K562 (cell line): Measurements from ENCODE around the gene SCO1. TPM values are rescaled to one million over a fixed set of nuclear protein-coding genes. Genes with fewer than 3 reads are reported as not detected.
A peak's percentile ranks its signal among the peaks of the same experiment; 100 is the strongest.

ENCODE experiments used
- ATAC-seq: fragments of 200-7000 bp; cut with Tn5 transposase; 3 replicates; pipeline ENCODE4 v1.9.1; 2020; ENCODE audit warnings: moderate library complexity
- BruUV-seq: library from RNA; stranded (reverse); fragments of 400-500 nt; replicated peaks from 2 replicates; lab custom pipeline; 2021; lab: Mats Ljungman, UMichigan
- CTCF ChIA-PET: fragments of 300-600 bp; formaldehyde crosslinking; extraction: SDS; loops from one replicate; lab custom pipeline; 2021; ENCODE audit warnings: low intra/inter-chr PET ratio; lab: Yijun Ruan, JAX
- POLR2A ChIA-PET: fragments of 300-600, 350-650 bp; sonication (Branson Sonifier 250); formaldehyde crosslinking; extraction: SDS; loops from one replicate; lab custom pipeline; 2021; ENCODE audit warnings: antibody characterized with exemption, inconsistent platforms; lab: Yijun Ruan, JAX
- DNase-seq, 4 experiments: peaks; one replicate each; pipeline versions ENCODE4 v3.0.0 to v3.0.0-alpha.2; 2011 to 2018; ENCODE audit warnings: low spot score in 3 of 4, mixed read lengths in 3 of 4; ENCODE audit errors: extremely low read depth in 1 of 4
- FAIRE-seq: peaks from 2 replicates; lab custom pipeline; 2011; peaks lifted over from hg19 to GRCh38; lab: Jason Lieb, UNC
- H2AFZ ChIP-seq: 2 replicates; pipeline ENCODE4 v1.6.0; 2011; ENCODE audit warnings: low read depth, low read length, control low read depth, inconsistent platforms
- H3K27ac ChIP-seq: fragments of 200-600 bp; 3 replicates; pipeline ENCODE4 v1.8.0; 2011; ENCODE audit warnings: low read depth, mild to moderate bottlenecking, control low read depth, inconsistent platforms, low read length, moderate library complexity, mixed read lengths; ENCODE audit errors: extremely low read depth
- H3K27me3 ChIP-seq, 2 experiments: fragments of 300-600 bp in 1 of 2; 2 replicates in 1 of 2; 3 replicates in 1 of 2; pipeline versions ENCODE4 v1.6.0 to v1.8.0; 2011; ENCODE audit warnings: inconsistent platforms in 2 of 2, low read length in 2 of 2, mild to moderate bottlenecking in 1 of 2, mixed read lengths in 1 of 2, moderate library complexity in 1 of 2; ENCODE audit not compliant: control insufficient read depth in 2 of 2, insufficient read depth in 2 of 2
- H3K36me3 ChIP-seq: fragments of 300-600 bp; 3 replicates; pipeline ENCODE4 v1.8.0; 2011; ENCODE audit warnings: mild to moderate bottlenecking, low read length, inconsistent platforms; ENCODE audit not compliant: control insufficient read depth, insufficient read depth
- H3K4me1 ChIP-seq, 2 experiments: fragments of 200-600 bp in 1 of 2; replicated peaks in 1 of 2; 2 replicates in 1 of 2; 3 replicates in 1 of 2; pipeline versions ENCODE4 v1.5.1 to v1.8.0; 2011; ENCODE audit warnings: inconsistent platforms in 2 of 2, low read length in 2 of 2, mild to moderate bottlenecking in 1 of 2, mixed read lengths in 1 of 2, moderate library complexity in 1 of 2; ENCODE audit not compliant: control insufficient read depth in 2 of 2, insufficient read depth in 2 of 2
- H3K4me2 ChIP-seq: 2 replicates; pipeline ENCODE4 v1.6.1; 2011; ENCODE audit warnings: low read length, control low read depth, inconsistent platforms, mixed read lengths; ENCODE audit not compliant: insufficient read depth
- H3K4me3 ChIP-seq: fragments of 200-600 bp; sonication (generic), shearing (Covaris generic); 2 replicates; pipeline ENCODE4 v1.5.1; 2016; ENCODE audit warnings: control low read depth, inconsistent platforms
- H3K79me2 ChIP-seq: fragments of 200-600 bp; 3 replicates; pipeline ENCODE4 v1.8.0; 2011; ENCODE audit warnings: low read length, inconsistent platforms; ENCODE audit not compliant: control insufficient read depth, insufficient read depth
- H3K9ac ChIP-seq, 2 experiments: 2 replicates each; pipeline versions ENCODE4 v1.6.0 to v1.6.1; 2011; ENCODE audit warnings: low read depth in 2 of 2, low read length in 2 of 2, control low read depth in 1 of 2, inconsistent platforms in 1 of 2, mild to moderate bottlenecking in 1 of 2, mixed read lengths in 1 of 2; ENCODE audit not compliant: insufficient read depth in 1 of 2
- H3K9me1 ChIP-seq: one replicate; pipeline ENCODE4 v1.6.0; 2011; ENCODE audit warnings: inconsistent platforms, mild to moderate bottlenecking, low read length, moderate library complexity; ENCODE audit not compliant: control insufficient read depth, insufficient read depth
- H3K9me3 ChIP-seq: replicated peaks from 2 replicates; pipeline ENCODE4 v1.5.1; 2011; ENCODE audit warnings: low read depth, low read length, inconsistent platforms; ENCODE audit not compliant: control insufficient read depth, insufficient read depth
- H4K20me1 ChIP-seq: replicated peaks from 2 replicates; pipeline ENCODE4 v1.6.1; 2011; ENCODE audit warnings: low read length, inconsistent platforms, mixed read lengths; ENCODE audit not compliant: control insufficient read depth, insufficient read depth
- EP300 ChIP-seq: IDR thresholded peaks from 2 replicates; pipeline ENCODE4 v1.6.1; 2012; ENCODE audit warnings: low read length, improper control_type of control experiment
- REST ChIP-seq, 2 experiments: fragments of 450-650 bp; formaldehyde crosslinking in 1 of 2; IDR thresholded peaks; 2 replicates each; pipeline versions ENCODE4 v1.4.0 to v1.6.1; 2014 to 2020; ENCODE audit warnings: mild to moderate bottlenecking in 2 of 2, borderline replicate concordance in 1 of 2, low read depth in 1 of 2
- WGBS: fragments of 100-300 bp; shearing (Covaris generic); methylation state at CpG from one replicate; pipeline ENCODE4 v1.1.6; 2016; ENCODE audit warnings: low coverage, mixed read lengths; ENCODE audit not compliant: insufficient coverage; ENCODE audit errors: missing lambda C conversion rate; 5-methylcytosine and 5-hydroxymethylcytosine counted together
- in situ Hi-C: fragments of 300-500 bp; cut with MboI; formaldehyde crosslinking; loops from 4 replicates; pipeline ENCODE4 v1.15.0; 2018; ENCODE audit warnings: inconsistent platforms, mixed read lengths
- intact Hi-C: fragments of 100-400 bp; cut with micrococcal nuclease; formaldehyde crosslinking; loops from 2 replicates; pipeline ENCODE4 v1.14.2; 2022
- polyA plus RNA-seq, 8 experiments: library from polyadenylated mRNA; depleted of rRNA in 4 of 8; stranded (reverse) in 5 of 8; unstranded in 3 of 8; fragments of >200 nt; fragmentation: Nextera tagmentation in 2 of 8; fragmentation: Illumina TruSeq in 1 of 8; extraction: Ambion mirVana in 2 of 8; extraction: Trizol in 1 of 8; gene quantifications; 2 replicates each; pipeline versions ENCODE4 v1.2.1 to v1.2.3, GENCODE V29; 2011 to 2014; ENCODE audit warnings: inconsistent platforms in 1 of 8, missing spikeins in 1 of 8
- total RNA-seq, 7 experiments: library from RNA; depleted of rRNA in 6 of 7; stranded (reverse); fragments of >200 nt in 6 of 7; fragmentation: Illumina TruSeq in 2 of 7; extraction: Trizol in 2 of 7; gene quantifications; 2 replicates each; pipeline versions ENCODE4 v1.2.1 to v1.2.3, GENCODE V29; 2011 to 2021; ENCODE audit warnings: low replicate concordance in 1 of 7

The SCO1 gene
- total and polyA plus RNA-seq, 9 of the 15 experiments (the other 6 are each of a cell fraction or from before 2014, with no cell fraction given): 7.1 to 40.9 (median 22.1) TPM

- Histone ChIP-seq H3K79me2 (no peaks in the 10 kb centered on the region), H3K4me1 (0 out of 5 replicates have a peak, but pooled peaks cover 0 to under 1% of the 10 kb centered on the region in 2 experiments), H3K36me3 (no peaks in the 10 kb centered on the region), H3K4me2 (no peak overlapping the region)
- no peak for FAIRE-seq
- POLR2A ChIA-PET: no interaction called here
- TF ChIP-seq EP300: no peak
- TF ChIP-seq REST (IDR thresholded peaks at IDR 0.05; ENCODE audit: borderline replicate concordance): 0 out of 2 replicates have a peak, but pooled peaks have one; percentile 17
- TF ChIP-seq REST (CRISPR knock-in tag; IDR thresholded peaks at IDR 0.05; ENCODE audit: low read depth): no peak
- TF ChIP-seq, all 486 proteins: peak for 1
- in situ Hi-C loops: no loop called here
- no peak for ATAC-seq
- Histone ChIP-seq H3K27ac (no peak overlapping the region), H2AFZ (no peak overlapping the region), H3K4me3 (no peak overlapping the region), H3K9me1 (no peaks in the 10 kb centered on the region), H4K20me1 (no peaks in the 10 kb centered on the region), H3K27me3 (no peaks in the 10 kb centered on the region), H3K9me3 (no peaks in the 10 kb centered on the region), H3K9ac (no peak overlapping the region)
- BruUV-seq: no TSS peak
- CTCF ChIA-PET: no interaction called here
- no peak for DNase-seq
- intact Hi-C loops: no loop called here
- 3% methylated on average over 11 of the region's 11 CpGs for WGBS
Observed at GRCh38 chr17:10724546-10725195, 27.3 kb upstream of the SCO1 start.
